HL-60 (cell line): ENCODE data around the gene CAAP1.

Source experiments
- POLR2AphosphoS5 ChIP-seq: IDR thresholded peaks from 2 replicates; pipeline ENCODE4 v1.6.1; 2012; ENCODE audit warnings: low read depth
- TF ChIP-seq, protein P1 (sequence below): IDR thresholded peaks from one replicate; pipeline ENCODE4 v1.5.1; 2011; ENCODE audit warnings: low read length, control low read depth, inconsistent platforms; ENCODE audit not compliant: insufficient read depth

DNA sequence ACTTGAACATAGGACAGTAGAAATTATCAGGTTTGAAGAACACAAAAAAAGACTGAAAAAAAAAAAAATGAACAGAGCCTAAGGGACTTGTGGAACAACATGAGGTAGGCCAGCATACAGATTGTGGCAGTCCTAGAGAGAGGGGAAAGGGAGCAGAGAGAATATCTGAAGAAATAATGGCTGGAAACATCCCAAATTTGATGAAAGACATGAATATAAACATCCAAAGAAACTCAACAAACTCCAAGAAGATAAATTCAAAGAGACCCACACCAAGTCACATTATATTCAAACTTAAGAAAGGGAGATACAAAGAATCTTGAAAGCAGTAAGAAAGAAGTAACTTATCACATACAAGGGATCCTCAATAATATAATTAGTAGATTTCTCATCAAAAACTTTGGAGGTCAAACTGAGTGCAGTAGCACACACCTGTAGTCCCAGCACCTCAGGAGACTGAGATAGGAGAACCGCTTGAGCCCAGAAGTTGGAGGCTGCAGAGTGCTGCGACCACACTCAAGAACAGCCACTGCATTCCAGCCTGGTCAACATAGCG, 45.3 kb upstream of the CAAP1 start:
- TF ChIP-seq, protein P1, sequence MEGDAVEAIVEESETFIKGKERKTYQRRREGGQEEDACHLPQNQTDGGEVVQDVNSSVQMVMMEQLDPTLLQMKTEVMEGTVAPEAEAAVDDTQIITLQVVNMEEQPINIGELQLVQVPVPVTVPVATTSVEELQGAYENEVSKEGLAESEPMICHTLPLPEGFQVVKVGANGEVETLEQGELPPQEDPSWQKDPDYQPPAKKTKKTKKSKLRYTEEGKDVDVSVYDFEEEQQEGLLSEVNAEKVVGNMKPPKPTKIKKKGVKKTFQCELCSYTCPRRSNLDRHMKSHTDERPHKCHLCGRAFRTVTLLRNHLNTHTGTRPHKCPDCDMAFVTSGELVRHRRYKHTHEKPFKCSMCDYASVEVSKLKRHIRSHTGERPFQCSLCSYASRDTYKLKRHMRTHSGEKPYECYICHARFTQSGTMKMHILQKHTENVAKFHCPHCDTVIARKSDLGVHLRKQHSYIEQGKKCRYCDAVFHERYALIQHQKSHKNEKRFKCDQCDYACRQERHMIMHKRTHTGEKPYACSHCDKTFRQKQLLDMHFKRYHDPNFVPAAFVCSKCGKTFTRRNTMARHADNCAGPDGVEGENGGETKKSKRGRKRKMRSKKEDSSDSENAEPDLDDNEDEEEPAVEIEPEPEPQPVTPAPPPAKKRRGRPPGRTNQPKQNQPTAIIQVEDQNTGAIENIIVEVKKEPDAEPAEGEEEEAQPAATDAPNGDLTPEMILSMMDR: no peak
- TF ChIP-seq POLR2AphosphoS5: no peak
